A673 (cell line): ENCODE measurements around the gene ARHGEF39.

Source experiments
- EZH2 ChIP-seq: fragments of 200-600 bp; sonication (generic); IDR thresholded peaks from 2 replicates; pipeline ENCODE4 v1.6.1; 2017; ENCODE audit warnings: borderline replicate concordance, low read depth, mild to moderate bottlenecking, mixed read lengths, antibody characterized with exemption, low read length; ENCODE audit not compliant: poor library complexity, severe bottlenecking
- TF ChIP-seq, protein P1 (sequence below): fragments of 300-800, 200-600 bp; sonication (generic); conservative IDR thresholded peaks from 2 replicates; pipeline ENCODE4 v1.5.1; 2017; ENCODE audit warnings: low read depth, mild to moderate bottlenecking, antibody characterized with exemption, low read length, moderate library complexity, mixed read lengths

DNA sequence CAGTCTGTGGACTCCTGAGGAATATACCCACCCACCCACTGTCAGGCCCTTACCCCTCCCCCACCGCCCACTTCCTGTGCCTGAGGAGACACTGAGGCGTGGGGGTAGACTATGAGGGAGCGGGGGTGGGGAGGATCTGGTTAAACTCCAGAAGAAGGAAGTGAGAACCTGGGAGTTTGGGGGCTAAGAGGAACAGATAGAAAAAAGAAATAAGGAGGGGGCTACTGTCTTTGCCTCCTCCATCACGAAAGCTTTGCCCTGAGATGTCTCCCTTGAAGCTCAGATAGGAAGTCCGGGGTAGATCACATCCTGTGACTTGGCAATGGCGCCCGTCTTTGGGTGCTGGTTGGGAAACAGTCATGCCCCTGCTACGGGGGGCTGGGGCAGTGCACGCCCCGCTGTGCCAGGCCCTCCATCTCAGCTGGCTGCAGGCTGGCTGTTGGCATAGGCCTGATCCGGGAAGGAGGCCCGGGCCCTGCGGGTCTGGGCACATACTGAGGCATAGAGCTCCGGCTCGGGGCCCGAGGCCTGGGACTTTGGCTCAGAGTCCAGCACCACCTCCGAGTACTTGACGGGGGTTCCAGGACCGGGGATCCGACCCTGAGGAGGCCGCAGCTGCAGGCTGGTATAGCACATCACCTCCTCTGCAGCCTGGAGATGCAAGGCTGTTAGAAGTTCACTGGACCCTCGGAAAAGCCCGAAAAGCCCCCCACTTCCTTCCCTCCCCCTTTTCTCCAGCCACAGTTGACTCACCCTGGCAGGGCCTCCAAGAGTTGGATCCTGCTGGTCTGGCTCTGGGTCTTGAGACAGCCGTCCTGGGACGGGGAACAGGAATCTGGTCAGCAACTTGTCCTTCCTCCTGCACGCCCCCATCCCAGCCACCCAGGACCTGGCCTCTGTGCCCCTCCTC, 15.3 kb downstream of the ARHGEF39 start:
- TF ChIP-seq, protein P1, sequence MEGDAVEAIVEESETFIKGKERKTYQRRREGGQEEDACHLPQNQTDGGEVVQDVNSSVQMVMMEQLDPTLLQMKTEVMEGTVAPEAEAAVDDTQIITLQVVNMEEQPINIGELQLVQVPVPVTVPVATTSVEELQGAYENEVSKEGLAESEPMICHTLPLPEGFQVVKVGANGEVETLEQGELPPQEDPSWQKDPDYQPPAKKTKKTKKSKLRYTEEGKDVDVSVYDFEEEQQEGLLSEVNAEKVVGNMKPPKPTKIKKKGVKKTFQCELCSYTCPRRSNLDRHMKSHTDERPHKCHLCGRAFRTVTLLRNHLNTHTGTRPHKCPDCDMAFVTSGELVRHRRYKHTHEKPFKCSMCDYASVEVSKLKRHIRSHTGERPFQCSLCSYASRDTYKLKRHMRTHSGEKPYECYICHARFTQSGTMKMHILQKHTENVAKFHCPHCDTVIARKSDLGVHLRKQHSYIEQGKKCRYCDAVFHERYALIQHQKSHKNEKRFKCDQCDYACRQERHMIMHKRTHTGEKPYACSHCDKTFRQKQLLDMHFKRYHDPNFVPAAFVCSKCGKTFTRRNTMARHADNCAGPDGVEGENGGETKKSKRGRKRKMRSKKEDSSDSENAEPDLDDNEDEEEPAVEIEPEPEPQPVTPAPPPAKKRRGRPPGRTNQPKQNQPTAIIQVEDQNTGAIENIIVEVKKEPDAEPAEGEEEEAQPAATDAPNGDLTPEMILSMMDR = no peak
- TF ChIP-seq EZH2 = no peak
